Psoas muscle (tissue), 8 donors: ENCODE measurements around the gene BCAN. TPM values are rescaled to one million over a fixed set of nuclear protein-coding genes. Genes with fewer than 3 reads are reported as not detected.

Experiments
- ATAC-seq, 4 donors: fragments of 200-7000 bp; cut with Tn5 transposase; one replicate each; pipeline ENCODE4 v1.9.1; 2020; ENCODE audit warnings: moderate library complexity in 3 of 4, mild to moderate bottlenecking in 2 of 4
- DNase-seq, 2 donors: peaks; one replicate each; pipeline ENCODE4 v3.0.0-alpha.2; 2020
- H3K27ac ChIP-seq: fragments of 200-600 bp; one replicate; pipeline ENCODE4 v1.8.0; 2022
- H3K27me3 ChIP-seq, 3 donors: fragments of 200-600 bp in 1 of 3; one replicate each; pipeline versions ENCODE4 v1.6.1 to v1.8.0; 2013 to 2022; ENCODE audit warnings: low read length in 2 of 3, mild to moderate bottlenecking in 2 of 3, moderate library complexity in 1 of 3; ENCODE audit not compliant: insufficient read depth in 3 of 3
- H3K36me3 ChIP-seq, 2 donors: fragments of 200-600 bp in 1 of 2; one replicate each; pipeline versions ENCODE4 v1.6.1 to v1.8.0; 2013 to 2022; ENCODE audit warnings: low read depth in 1 of 2, mild to moderate bottlenecking in 1 of 2, moderate library complexity in 1 of 2; ENCODE audit not compliant: insufficient read depth in 1 of 2
- H3K4me1 ChIP-seq: fragments of 200-600 bp; one replicate; pipeline ENCODE4 v1.8.0; 2022
- H3K4me3 ChIP-seq: fragments of 200-600 bp; one replicate; pipeline ENCODE4 v1.8.0; 2022; ENCODE audit warnings: mild to moderate bottlenecking
- H3K9me3 ChIP-seq: fragments of 200-600 bp; one replicate; pipeline ENCODE4 v1.8.0; 2022
- CTCF ChIP-seq: fragments of 200-600 bp; IDR thresholded peaks from one replicate; pipeline ENCODE4 v1.8.0; 2022; ENCODE audit warnings: antibody characterized with exemption
- WGBS, 3 donors: extraction: QIAGEN DNeasy Blood & Tissue Kit; methylation state at CpG; one replicate each; pipeline versions ENCODE4 v1.1.6 to v1.1.7; 2013; 5-methylcytosine and 5-hydroxymethylcytosine counted together
- intact Hi-C, 2 donors: fragments of 100-400 bp; cut with DNase I; formaldehyde crosslinking; loops; one replicate each; pipeline versions ENCODE4 v1.11.0 to v1.14.2; 2022
- polyA plus RNA-seq, 3 donors: library from polyadenylated mRNA; stranded (reverse); fragments of 200-250 nt; gene quantifications; one replicate each; pipeline ENCODE4 v1.2.3, GENCODE V29; 2013
- total RNA-seq, 4 donors: library from RNA; stranded (reverse); fragmentation: NEBNext Ultra II Directional in 2 of 4; extraction: Animal tissue kit (Norgen Biotek cat#: 25700) in 2 of 4; gene quantifications; one replicate each; pipeline versions ENCODE4 v1.2.1 to v1.2.4, GENCODE V29; 2021 to 2023
- donor health status: healthy with polysubstance abuse.
- donor health status: DM: no; HTN: no; CAD: no; lungs with moderate emphysema.
- donor health status: Bipolar disorder and iron deficiency.
- donor health status: healthy.
- donor health status: DM: yes; HTN: yes; CAD: no.
- donor health status: DM: no; HTN: no; CAD: no.
- donor health status: DM: no; HTN: no; CAD: no.
- donor health status: DM: yes; HTN: yes; CAD: no.

The BCAN gene
- total and polyA plus RNA-seq, 7 donors, result 0.06 to 0.36 (median 0.18) TPM; not detected in 3

- H3K27ac ChIP-seq, result no peak overlapping the region
- DNase-seq, result no peak
- H3K27me3 ChIP-seq, result peaks cover 0 to 83% (median 17%) of the 10 kb centered on the region in 3 donors
- no peak overlapping the region for H3K4me3 ChIP-seq
- no peak for TF ChIP-seq CTCF
- intact Hi-C loops, result no loop called here
- ATAC-seq, result no peak
- no peaks in the 10 kb centered on the region for H3K4me1 ChIP-seq
- 73 to 87% (median 75%) methylated on average over 10 of the region's 10 CpGs for WGBS, 3 donors
- no peaks in the 10 kb centered on the region for H3K9me3 ChIP-seq
- no peaks in the 10 kb centered on the region for H3K36me3 ChIP-seq
These were observed 6.6 kb downstream of the BCAN start for GRCh38 chr1:156648496-156648895.

GRCh38 chr1:156648951-156649350, 7.0 kb downstream of the BCAN start:
- ATAC-seq (no peak), DNase-seq (no peak)
- Histone ChIP-seq H3K36me3 (no peaks in the 10 kb centered on the region), H3K9me3 (no peaks in the 10 kb centered on the region), H3K27ac (no peak overlapping the region), H3K4me3 (no peak overlapping the region), H3K27me3 (peaks cover 0 to 83% (median 15%) of the 10 kb centered on the region in 3 donors), H3K4me1 (no peaks in the 10 kb centered on the region)
- TF ChIP-seq CTCF, result no peak
- 15 to 30% (median 15%) methylated on average over 2 of the region's 2 CpGs for WGBS, 3 donors
- intact Hi-C loops, result no loop called here

- no peak for ATAC-seq
- H3K36me3 ChIP-seq, result no peaks in the 10 kb centered on the region
- no peak overlapping the region for H3K27ac ChIP-seq
- no peak overlapping the region for H3K4me3 ChIP-seq
- H3K27me3 ChIP-seq, result peaks cover 0 to 65% (median 10%) of the 10 kb centered on the region in 3 donors
- 42 to 48% (median 44%) methylated on average over 15 to 16 of the region's 16 CpGs for WGBS, 3 donors
- no peak for DNase-seq
- H3K4me1 ChIP-seq, result peaks cover 9% of the 10 kb centered on the region
- no peak for TF ChIP-seq CTCF
- intact Hi-C loops, result no loop called here
- no peaks in the 10 kb centered on the region for H3K9me3 ChIP-seq
These were observed 10.4 kb downstream of the BCAN start for GRCh38 chr1:156652131-156652991.

- no peak for TF ChIP-seq CTCF
- H3K27ac ChIP-seq, result no peak overlapping the region
- DNase-seq, result no peak
- 76 to 85% (median 78%) methylated on average over 9 of the region's 9 CpGs for WGBS, 3 donors
- intact Hi-C loops, result no loop called here
- no peaks in the 10 kb centered on the region for H3K36me3 ChIP-seq
- H3K4me1 ChIP-seq, result peaks cover 12% of the 10 kb centered on the region
- H3K27me3 ChIP-seq, result peaks cover 0 to 60% (median 10%) of the 10 kb centered on the region in 3 donors
- ATAC-seq, result no peak
- H3K9me3 ChIP-seq, result no peaks in the 10 kb centered on the region
- H3K4me3 ChIP-seq, result no peak overlapping the region
These were observed 11.1 kb downstream of the BCAN start for GRCh38 chr1:156652992-156653355.
